ENCODE measurements around the gene NOL8.

NOL8 gene

DNA sequence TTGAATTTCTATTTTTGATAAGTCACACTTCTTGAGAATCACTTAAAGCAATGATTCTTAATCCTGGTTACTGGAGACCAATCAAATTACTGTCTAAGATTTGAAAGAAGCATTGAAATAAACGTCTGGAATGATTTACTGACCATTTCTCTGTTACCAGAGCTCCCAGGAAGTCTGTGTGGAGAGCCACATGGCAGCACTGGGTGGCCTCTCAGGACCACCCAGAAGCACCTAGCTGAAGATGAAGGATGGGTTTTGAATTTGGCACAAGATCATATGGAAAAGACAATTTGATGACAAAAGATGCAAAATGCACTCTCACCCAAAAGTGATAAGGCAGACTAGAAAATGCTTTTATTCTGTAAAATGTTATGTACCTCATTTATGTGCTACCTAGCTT, 62.0 kb downstream of the NOL8 start:
- DNase-seq, result no peak

DNA sequence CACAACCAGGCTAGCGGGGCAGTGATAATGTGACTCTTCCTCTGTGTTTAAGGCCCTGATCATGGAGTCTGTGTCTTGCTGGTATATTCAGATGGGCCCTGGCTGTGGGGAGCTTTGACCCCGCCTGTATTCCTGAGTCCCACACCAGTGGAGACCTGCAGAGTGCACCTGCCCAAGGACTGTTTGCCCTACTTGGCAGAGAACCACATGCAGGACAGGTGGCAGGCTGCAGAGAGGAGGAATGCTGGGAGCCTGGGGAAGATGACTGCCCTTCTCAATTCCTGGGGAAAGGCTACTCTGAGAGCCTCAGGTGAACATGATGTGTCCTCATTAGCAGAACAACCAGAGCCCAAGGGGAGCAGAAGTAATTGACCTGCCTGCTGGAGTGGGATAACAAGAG, 67.8 kb downstream of the NOL8 start:
- no peak for DNase-seq

DNA sequence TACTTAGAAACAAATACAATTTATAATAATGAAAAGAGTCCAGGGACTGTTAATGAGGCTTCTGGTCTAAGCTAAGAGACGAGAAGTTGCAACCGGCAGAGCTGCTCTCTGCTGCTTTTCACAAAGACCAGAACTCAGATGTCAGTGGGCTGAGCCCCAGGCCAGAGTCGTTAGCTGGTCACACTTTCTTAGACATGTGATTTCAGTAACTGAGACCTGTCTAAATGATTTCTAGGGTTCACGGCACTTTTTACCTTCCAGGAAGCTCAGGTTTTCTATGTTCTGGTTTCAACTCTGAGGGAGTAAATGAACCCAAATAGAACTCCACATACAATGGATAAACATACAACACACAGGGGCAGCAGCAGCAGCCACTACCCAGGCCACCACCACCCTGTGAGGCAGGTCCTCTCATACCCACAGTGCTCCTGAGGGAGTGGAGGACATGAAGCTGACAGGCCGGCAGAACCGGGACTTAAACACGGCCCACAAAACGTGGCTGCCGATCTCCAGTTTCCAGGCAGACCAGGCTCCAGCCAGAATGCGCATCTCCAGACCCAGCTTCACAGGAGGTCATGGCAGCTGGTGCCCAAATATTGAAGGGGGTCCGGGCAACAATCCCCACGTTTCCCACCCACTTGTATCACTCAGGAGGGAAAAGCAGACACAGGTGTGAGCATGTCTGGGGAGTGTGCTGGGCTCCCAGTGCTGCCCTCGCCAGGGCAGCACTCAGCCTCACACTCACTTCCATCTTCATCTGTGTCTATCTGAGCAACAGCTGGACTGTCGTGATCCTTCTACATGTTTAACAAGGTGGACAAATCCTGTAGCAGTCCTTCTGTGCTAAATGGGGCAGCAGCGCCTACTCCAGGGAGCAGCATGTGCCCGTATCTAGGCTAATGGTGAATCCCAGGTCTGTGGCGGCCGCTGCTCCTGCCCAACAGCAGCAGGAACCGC, 70.5 kb downstream of the NOL8 start:
- DNase-seq, result no peak

DNA sequence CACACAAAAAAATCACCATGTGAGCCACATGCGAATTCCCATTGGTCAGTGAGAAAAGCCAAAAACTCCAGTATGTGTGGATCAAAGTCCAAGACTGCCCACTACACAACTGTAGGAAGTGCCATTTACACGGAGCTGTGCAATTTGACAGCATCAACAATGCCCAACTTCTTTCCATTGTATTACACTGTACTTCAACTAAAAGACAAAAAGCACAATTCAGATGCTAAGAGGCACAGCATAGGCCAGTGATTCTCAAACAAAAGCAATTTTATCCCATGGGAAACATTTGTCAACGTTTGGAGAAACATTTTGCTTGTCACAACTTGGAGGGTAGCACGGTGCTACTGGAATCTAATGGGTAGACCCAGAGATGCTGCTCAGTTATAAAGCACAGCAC, 71.5 kb downstream of the NOL8 start:
- no peak for DNase-seq

DNA sequence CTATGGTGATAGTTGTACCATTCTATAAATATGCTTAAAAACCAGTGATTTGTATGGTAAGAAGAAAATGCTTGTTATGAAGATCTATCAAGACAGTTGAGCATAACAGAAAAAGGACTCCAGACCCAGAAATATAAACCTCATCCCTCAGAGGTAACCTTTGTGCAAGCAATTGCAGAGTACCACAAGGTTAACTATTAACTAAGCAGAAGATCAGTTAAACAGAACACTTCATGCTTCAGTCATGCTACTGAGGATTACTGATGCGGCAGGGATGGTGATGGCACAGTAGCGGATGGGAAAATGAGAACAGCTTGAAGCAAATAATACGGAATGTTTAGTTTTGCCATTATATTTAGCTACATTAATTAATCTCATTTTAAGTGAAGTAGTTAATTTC, 77.2 kb downstream of the NOL8 start:
- DNase-seq, result no peak
